Trophoblast cell (in vitro differentiated cells and primary cell): ENCODE results near the gene ZNF462.

Experiments used
- DNase-seq, 2 donors: peaks; one replicate each; pipeline ENCODE4 v3.0.0-alpha.2; 2016
- H2AFZ ChIP-seq: 2 replicates; pipeline ENCODE4 v1.6.1; 2013; ENCODE audit warnings: low read length, moderate library complexity, mild to moderate bottlenecking; ENCODE audit not compliant: insufficient read depth, poor library complexity
- H2AK5ac ChIP-seq: 2 replicates; pipeline ENCODE4 v1.6.1; 2013; ENCODE audit warnings: mild to moderate bottlenecking, low read length
- H2BK120ac ChIP-seq: 2 replicates; pipeline ENCODE4 v1.6.1; 2013; ENCODE audit warnings: low read length, mild to moderate bottlenecking, moderate library complexity; ENCODE audit not compliant: insufficient read depth, poor library complexity
- H2BK12ac ChIP-seq: 2 replicates; pipeline ENCODE4 v1.6.1; 2013; ENCODE audit warnings: mild to moderate bottlenecking, low read length, moderate library complexity
- H2BK5ac ChIP-seq: 2 replicates; pipeline ENCODE4 v1.6.1; 2013; ENCODE audit warnings: low read length, low read depth, moderate library complexity, mild to moderate bottlenecking; ENCODE audit not compliant: poor library complexity
- H3K14ac ChIP-seq: 2 replicates; pipeline ENCODE4 v1.6.1; 2013; ENCODE audit warnings: mild to moderate bottlenecking, low read length
- H3K18ac ChIP-seq: 2 replicates; pipeline ENCODE4 v1.6.1; 2013; ENCODE audit warnings: mild to moderate bottlenecking, low read length
- H3K23ac ChIP-seq: 2 replicates; pipeline ENCODE4 v1.6.1; 2013; ENCODE audit warnings: low read length
- H3K27ac ChIP-seq: 2 replicates; pipeline ENCODE4 v1.5.1; 2013; ENCODE audit warnings: low read depth, mild to moderate bottlenecking, inconsistent platforms, low read length, moderate library complexity
- H3K27me3 ChIP-seq: 2 replicates; pipeline ENCODE4 v1.6.1; 2013; ENCODE audit warnings: inconsistent platforms, mild to moderate bottlenecking, low read length, moderate library complexity; ENCODE audit not compliant: insufficient read depth
- H3K36me3 ChIP-seq, 2 experiments: 1 replicate in 1 of 2; 2 replicates in 1 of 2; pipeline ENCODE4 v1.6.1; 2013; ENCODE audit warnings: low read length in 2 of 2, mild to moderate bottlenecking in 2 of 2, moderate library complexity in 1 of 2; ENCODE audit not compliant: insufficient read depth in 2 of 2, control insufficient read depth in 1 of 2
- H3K4ac ChIP-seq: 2 replicates; pipeline ENCODE4 v1.6.1; 2013; ENCODE audit warnings: low read depth, mild to moderate bottlenecking, low read length, moderate library complexity
- H3K4me1 ChIP-seq, 2 experiments: 1 replicate in 1 of 2; 2 replicates in 1 of 2; pipeline ENCODE4 v1.6.1; 2013; ENCODE audit warnings: low read length in 2 of 2, mild to moderate bottlenecking in 2 of 2, moderate library complexity in 1 of 2; ENCODE audit not compliant: insufficient read depth in 2 of 2, control insufficient read depth in 1 of 2
- H3K4me2 ChIP-seq: 2 replicates; pipeline ENCODE4 v1.6.1; 2013; ENCODE audit warnings: inconsistent platforms, mild to moderate bottlenecking, low read length, moderate library complexity
- H3K4me3 ChIP-seq: 2 replicates; pipeline ENCODE4 v1.5.1; 2013; ENCODE audit warnings: mild to moderate bottlenecking, low read depth, low read length, inconsistent platforms
- H3K79me1 ChIP-seq: one replicate; pipeline ENCODE4 v1.6.1; 2013; ENCODE audit warnings: low read length
- H3K79me2 ChIP-seq: 2 replicates; pipeline ENCODE4 v1.6.1; 2013; ENCODE audit warnings: low read length, mild to moderate bottlenecking; ENCODE audit not compliant: control insufficient read depth, insufficient read depth, poor library complexity
- H3K9ac ChIP-seq: 2 replicates; pipeline ENCODE4 v1.6.1; 2013; ENCODE audit warnings: mild to moderate bottlenecking, low read length
- H3K9me3 ChIP-seq: 2 replicates; pipeline ENCODE4 v1.6.1; 2013; ENCODE audit warnings: low read depth, mild to moderate bottlenecking, control low read depth, inconsistent platforms, low read length; ENCODE audit not compliant: insufficient read depth
- H4K12ac ChIP-seq: 2 replicates; pipeline ENCODE4 v1.6.1; 2013; ENCODE audit warnings: low read depth, mild to moderate bottlenecking, low read length, moderate library complexity
- H4K8ac ChIP-seq: 2 replicates; pipeline ENCODE4 v1.6.1; 2013; ENCODE audit warnings: low read depth, mild to moderate bottlenecking, low read length, moderate library complexity
- H4K91ac ChIP-seq: one replicate; pipeline ENCODE4 v1.6.1; 2013; ENCODE audit warnings: low read depth, mild to moderate bottlenecking, low read length, moderate library complexity
- WGBS: extraction: QIAGEN DNeasy Blood & Tissue Kit; methylation state at CpG from one replicate; pipeline ENCODE4 v1.1.7; 2013; ENCODE audit warnings: missing lambda C conversion rate; ENCODE audit not compliant: insufficient read length, insufficient coverage; ENCODE audit errors: extremely low coverage; 5-methylcytosine and 5-hydroxymethylcytosine counted together

Gene ZNF462

DNA sequence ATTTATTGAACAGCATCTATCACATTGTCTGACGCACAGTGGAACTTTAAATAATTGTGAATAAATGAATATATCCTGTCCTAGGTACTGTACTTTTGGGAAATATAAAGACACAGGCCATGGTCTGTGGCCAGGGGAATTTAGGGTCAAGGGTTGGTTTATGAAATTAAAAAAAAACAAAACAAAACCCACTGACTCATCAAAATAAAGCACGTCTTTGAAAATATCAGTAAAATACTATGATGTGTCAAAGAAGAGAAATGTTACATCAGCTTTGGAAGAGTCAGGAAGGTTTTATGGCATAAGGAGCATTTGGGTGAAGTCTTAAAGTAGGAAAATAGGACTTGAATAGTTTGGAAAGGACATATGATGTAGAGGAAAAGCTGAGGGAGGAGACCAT lies 70.5 kb downstream of the ZNF462 start:
- Histone ChIP-seq H3K4ac (no peak overlapping the region), H3K27me3 (no peaks in the 10 kb centered on the region), H3K79me2 (peaks cover 2% of the 10 kb centered on the region), H4K8ac (no peak overlapping the region), H3K27ac (no peak overlapping the region), H3K23ac (no peak overlapping the region), H3K9me3 (peaks cover under 1% of the 10 kb centered on the region), H3K4me1 (peaks cover 6 to 7% of the 10 kb centered on the region in 2 experiments), H3K36me3 (peaks cover 33 to 53% of the 10 kb centered on the region in 2 experiments), H2BK120ac (no peak overlapping the region), H3K4me2 (no peak overlapping the region), H4K12ac (no peak overlapping the region), H2AFZ (no peak overlapping the region), H3K14ac (no peak overlapping the region), H3K79me1 (no peaks in the 10 kb centered on the region), H2AK5ac (no peak overlapping the region), H3K4me3 (no peak overlapping the region), H2BK12ac (no peak overlapping the region), H2BK5ac (no peak overlapping the region), H4K91ac (no peak overlapping the region), H3K18ac (no peak overlapping the region), H3K9ac (no peak overlapping the region)
- DNase-seq, result no peak
- WGBS, result no CpG with 5 or more reads among the region's 2 CpGs

GRCh38 chr9:106934442-106935238 lies 71.7 kb downstream of the ZNF462 start:
- Histone ChIP-seq H3K79me2 (no peaks in the 10 kb centered on the region), H3K36me3 (peaks cover 24 to 53% of the 10 kb centered on the region in 2 experiments), H3K18ac (no peak overlapping the region), H3K4me1 (peaks cover 0 to under 1% of the 10 kb centered on the region in 2 experiments), H3K9me3 (no peaks in the 10 kb centered on the region), H2AFZ (no peak overlapping the region), H2AK5ac (no peak overlapping the region), H3K4me2 (no peak overlapping the region), H3K23ac (no peak overlapping the region), H3K9ac (no peak overlapping the region), H3K14ac (no peak overlapping the region), H3K79me1 (no peaks in the 10 kb centered on the region), H2BK5ac (no peak overlapping the region), H4K8ac (no peak overlapping the region), H3K27ac (no peak overlapping the region), H3K27me3 (no peaks in the 10 kb centered on the region), H3K4ac (no peak overlapping the region), H3K4me3 (no peak overlapping the region), H2BK12ac (no peak overlapping the region), H4K91ac (no peak overlapping the region), H4K12ac (no peak overlapping the region), H2BK120ac (no peak overlapping the region)
- no peak for DNase-seq
- no CpG with 5 or more reads among the region's 5 CpGs for WGBS

DNA sequence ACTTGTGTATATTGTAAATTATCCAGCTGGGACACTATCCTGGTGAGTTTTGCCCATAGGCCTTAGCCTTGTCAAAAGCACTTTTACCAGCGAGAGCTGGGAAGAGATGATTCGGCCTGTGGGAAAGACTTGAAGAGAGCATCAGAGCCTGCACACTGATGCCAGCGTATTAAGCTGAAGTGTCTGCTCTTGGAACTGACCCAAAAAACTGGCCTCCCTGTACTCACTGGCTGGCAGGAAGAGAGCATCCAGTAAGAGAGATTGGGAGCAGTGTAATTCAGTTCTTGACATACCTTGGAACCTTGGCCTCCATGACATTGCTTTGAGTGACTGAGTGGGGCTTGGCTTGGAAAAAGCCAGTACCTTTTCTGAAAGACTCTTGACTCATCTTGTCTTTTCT lies 73.7 kb downstream of the ZNF462 start:
- Histone ChIP-seq H3K36me3 (peaks cover 15 to 44% of the 10 kb centered on the region in 2 experiments), H3K27me3 (no peaks in the 10 kb centered on the region), H3K79me2 (no peaks in the 10 kb centered on the region), H3K9ac (no peak overlapping the region), H3K23ac (no peak overlapping the region), H2BK120ac (no peak overlapping the region), H2AFZ (no peak overlapping the region), H4K91ac (no peak overlapping the region), H3K4me2 (no peak overlapping the region), H3K4me3 (no peak overlapping the region), H3K18ac (no peak overlapping the region), H3K27ac (no peak overlapping the region), H4K12ac (no peak overlapping the region), H3K4me1 (no peaks in the 10 kb centered on the region), H3K14ac (no peak overlapping the region), H3K79me1 (no peaks in the 10 kb centered on the region), H2AK5ac (no peak overlapping the region), H3K9me3 (no peaks in the 10 kb centered on the region), H2BK12ac (no peak overlapping the region), H2BK5ac (no peak overlapping the region), H3K4ac (no peak overlapping the region), H4K8ac (no peak overlapping the region)
- WGBS, result no CpG with 5 or more reads among the region's 3 CpGs
- DNase-seq, result no peak

DNA sequence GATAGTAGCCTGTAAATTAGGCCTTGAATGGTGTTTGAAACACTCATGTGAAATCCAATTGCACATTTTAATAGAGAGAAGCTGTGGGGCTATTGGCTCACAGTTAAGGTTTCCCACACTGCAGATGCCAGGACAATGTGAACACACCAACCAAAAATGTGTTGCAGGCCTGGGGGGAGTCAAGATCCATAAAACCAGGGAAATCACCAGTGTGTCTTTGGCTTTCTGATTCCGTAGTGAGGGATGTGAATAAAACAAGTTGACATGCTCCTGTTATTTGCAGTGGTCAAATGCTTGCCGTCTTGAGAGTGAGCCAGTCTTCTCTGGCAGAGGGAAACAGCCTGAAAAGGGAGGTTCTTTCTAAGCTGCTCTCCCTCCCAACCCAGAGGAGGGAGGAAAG lies 79.0 kb downstream of the ZNF462 start:
- no peak overlapping the region for H3K27ac ChIP-seq
- no peak for DNase-seq
- no peak overlapping the region for H3K4me2 ChIP-seq
- no peak overlapping the region for H3K18ac ChIP-seq
- H3K79me2 ChIP-seq, result no peaks in the 10 kb centered on the region
- H2BK12ac ChIP-seq, result no peak overlapping the region
- no peak overlapping the region for H2AFZ ChIP-seq
- H3K27me3 ChIP-seq, result no peaks in the 10 kb centered on the region
- no peak overlapping the region for H2BK5ac ChIP-seq
- no peak overlapping the region for H3K14ac ChIP-seq
- H3K4me3 ChIP-seq, result no peak overlapping the region
- H4K12ac ChIP-seq, result no peak overlapping the region
- no peaks in the 10 kb centered on the region for H3K4me1 ChIP-seq
- WGBS, result no CpG with 5 or more reads among the region's 2 CpGs
- no peaks in the 10 kb centered on the region for H3K9me3 ChIP-seq
- H3K4ac ChIP-seq, result no peak overlapping the region
- no peak overlapping the region for H3K9ac ChIP-seq
- no peak overlapping the region for H2BK120ac ChIP-seq
- no peak overlapping the region for H4K91ac ChIP-seq
- H3K36me3 ChIP-seq, result peaks cover 9 to 32% of the 10 kb centered on the region in 2 experiments
- H4K8ac ChIP-seq, result no peak overlapping the region
- H3K23ac ChIP-seq, result no peak overlapping the region
- H2AK5ac ChIP-seq, result no peak overlapping the region
- H3K79me1 ChIP-seq, result no peaks in the 10 kb centered on the region
